Measurements from ENCODE around the gene ITGB1. TPM values are rescaled to one million over a fixed set of nuclear protein-coding genes. Genes with fewer than 3 reads are reported as not detected.
A peak's percentile ranks its signal among the peaks of the same experiment; 100 is the strongest.
"Not testable (repeated sequence)": the region's sequence is repeated elsewhere in the genome, so short reads cannot be mapped to it uniquely, and the experiment has no call there.

The ITGB1 gene
- total RNA-seq, 1 donor from 2014 or later = 349 TPM

DNA sequence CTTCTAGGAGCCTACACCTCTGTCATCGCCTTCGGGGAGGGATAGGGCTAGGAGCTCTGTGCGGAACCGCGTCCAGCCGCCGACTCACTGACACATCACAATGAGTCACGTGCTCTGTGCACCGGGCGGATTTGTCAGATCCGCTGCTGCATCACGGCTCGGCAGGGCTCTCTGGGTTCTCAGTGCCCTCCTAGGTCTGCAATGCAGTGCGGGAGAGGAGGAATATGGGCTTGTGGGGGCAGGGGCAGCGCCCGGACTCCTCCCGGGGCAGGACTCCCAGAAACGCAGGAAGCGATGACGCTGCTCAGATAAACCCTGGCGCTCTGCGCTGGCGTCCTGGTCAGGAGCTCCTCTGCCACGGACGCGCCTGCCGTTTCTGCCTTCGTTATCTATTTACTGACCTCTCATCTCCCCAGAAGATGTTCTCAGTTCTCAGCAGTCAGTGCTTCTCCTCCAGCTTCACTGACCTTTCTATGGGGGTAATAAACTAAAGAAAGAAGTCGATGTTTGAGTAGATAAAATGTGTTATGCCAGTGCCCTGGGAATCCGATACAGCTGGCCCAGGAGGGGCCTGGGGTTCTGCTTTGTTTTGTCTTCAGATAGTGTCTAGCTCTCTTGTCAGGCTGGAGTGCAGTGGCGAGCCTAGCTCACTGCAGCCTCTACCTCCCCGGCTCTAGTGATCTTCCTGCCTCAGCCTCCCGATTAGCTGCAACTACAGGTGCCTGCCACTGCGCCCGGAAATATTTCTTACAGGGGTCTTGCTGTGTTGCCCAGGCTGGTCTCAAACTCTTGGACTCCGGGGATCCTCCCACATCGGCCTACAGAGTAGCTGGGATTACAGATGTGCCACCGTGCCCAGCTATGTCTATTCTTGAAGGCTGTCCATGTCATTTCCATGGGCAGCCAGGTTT is 22.8 kb upstream of the ITGB1 start:
- peak; percentile 91 for DNase-seq (ENCODE audit: low spot score)

DNA sequence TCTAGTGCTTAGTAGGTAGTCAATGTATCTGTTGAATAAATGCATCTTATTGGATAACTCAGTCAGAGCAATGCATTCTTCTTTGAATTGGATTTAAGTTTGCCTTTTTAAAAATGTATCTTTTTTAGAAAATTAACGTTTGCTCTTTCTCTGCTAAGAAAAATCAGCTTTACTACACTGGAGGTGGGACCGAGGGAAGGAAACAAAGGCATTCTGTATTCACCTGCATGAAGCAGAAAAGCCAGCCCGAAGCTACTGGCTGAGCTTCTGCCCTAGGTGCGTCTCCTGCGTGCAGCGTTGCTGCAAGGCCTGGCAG is 22.2 kb upstream of the ITGB1 start:
- no peak for DNase-seq (ENCODE audit: low spot score)

DNA sequence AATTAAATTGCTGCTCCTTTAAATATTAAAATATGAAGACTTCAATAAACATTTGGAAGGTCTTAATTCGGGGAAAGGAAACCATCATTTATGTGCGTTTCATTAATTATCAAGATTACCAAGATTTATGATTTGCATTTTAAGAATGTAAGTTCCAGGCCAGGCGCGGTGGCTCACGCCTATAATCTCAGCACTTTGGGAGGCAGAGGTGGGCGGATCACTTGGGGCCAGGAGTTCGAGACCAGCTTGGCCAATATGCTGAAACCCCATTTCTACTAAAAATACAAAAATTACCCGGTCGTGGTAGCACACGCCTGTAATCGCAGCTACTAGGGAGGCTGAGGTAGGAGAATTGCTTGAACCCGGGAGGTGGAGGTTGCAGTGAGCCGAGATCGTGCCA is 21.7 kb upstream of the ITGB1 start:
- DNase-seq (ENCODE audit: low spot score) = not testable (repeated sequence)

DNA sequence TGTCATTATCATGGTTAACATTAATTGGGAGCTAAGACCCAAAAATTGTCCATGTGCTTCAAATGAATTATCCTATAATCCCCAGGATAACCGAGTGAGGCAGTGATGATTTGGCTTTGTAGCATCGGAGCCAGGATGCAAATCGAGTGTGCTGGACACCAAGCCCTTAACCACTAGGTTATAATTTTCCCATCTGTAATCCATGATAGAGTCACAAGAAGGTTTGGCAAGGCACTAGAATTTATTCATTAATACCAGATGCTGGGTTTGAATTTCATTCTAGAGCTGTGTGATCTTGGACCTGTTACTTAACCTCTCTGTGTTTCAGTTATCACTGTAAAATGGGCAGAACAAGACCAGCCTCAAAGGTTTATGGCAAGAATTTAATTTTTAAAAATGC is 21.0 kb upstream of the ITGB1 start:
- no peak for DNase-seq (ENCODE audit: low spot score)

DNA sequence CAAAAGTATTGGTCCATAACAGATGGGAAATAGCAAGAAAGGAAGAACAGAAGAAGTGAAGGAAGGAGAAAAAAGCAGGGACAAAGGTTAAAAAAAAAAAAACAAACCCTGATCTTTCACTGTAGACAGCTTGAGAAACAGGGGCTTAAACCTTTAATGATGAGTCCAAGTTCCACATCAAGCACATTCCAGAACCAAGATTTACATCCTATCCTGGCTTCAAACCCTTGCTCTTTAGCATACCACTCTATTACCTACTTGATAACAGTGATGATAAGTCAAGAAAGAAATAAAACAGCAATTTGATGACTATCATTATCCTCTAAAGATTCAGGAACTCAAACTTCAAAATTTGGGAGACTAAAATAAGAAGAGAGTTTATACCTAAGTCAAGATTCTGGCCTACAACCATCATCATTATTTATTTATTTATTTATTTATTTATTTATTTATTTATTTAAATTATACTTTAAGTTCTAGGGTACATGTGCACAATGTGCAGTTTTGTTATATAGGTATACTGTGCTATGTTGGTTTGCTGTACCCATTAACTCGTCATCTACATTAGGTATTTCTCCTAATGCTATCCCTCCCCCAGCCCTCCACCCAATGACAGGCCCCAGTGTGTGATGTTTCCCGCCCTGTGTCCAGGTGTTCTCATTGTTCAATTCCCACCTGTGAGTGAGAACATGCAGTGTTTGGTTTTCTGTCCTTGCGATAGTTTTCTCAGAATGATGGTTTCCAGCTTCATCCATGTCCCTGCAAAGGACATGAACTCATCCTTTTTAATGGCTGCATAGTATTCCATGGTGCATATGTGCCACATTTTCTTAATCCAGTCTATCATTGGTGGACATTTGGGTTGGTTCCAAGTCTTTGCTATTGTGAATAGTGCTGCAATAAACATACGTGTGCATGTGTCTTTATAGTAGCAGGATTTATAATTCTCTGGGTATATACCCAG is 20.1 kb upstream of the ITGB1 start:
- DNase-seq (ENCODE audit: low spot score) = not testable (repeated sequence)

DNA sequence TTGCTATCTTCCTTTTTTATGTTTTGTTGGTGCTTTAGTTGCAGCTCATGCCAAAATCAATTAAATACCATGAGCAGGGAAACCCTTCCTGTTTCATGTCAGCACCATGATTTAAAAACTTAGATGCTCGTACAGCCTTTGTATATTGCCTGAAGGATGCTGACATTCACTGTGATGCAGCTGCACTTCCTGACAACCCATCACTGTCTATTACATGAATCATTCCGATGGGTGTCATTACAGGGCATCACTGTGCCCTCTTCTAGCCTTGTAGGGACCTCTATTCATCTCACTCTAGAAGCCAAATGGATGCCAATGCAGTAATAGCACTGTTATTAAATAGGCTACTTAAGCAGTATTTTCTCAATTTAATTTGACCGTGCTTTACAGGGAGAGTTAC is 18.3 kb upstream of the ITGB1 start:
- no peak for DNase-seq (ENCODE audit: low spot score)

DNA sequence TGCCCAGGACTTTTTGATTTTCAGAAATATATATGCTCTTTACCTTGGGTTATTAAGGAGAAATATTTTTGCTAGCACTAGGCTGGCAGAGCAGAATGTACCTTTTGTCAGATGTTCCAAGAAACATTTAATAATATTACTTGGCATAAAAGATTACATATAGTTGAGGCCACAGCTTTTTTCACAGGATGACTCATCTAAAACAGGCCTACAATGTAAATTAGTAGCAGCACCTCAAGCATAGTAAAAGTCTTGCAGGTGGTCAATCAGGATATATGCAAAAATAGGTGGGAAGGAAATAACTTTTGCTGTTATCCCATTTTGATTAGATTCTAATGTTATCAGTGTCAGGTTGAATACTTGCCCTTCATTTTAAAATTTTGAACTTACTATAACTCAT is 14.9 kb upstream of the ITGB1 start:
- DNase-seq (ENCODE audit: low spot score) = no peak

DNA sequence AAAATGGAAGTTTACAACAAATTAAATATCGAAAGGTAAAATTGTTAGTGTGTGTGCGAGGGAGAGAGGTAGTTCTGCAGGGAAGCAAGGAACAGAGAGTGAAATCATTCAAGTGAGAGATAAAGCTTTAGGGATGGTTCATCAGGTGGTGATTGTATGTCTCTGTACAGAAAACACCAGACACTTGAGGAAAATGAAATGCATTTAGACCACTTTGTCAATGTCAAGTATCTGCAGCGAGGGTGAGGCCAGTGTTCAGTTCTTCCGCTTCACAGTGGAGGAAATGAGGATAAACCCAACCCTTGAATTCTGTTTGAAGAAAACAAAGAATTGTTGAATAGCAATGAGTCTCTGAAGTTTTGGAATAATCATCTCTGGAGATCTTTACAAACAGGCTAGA is 14.4 kb upstream of the ITGB1 start:
- DNase-seq (ENCODE audit: low spot score) = no peak

DNA sequence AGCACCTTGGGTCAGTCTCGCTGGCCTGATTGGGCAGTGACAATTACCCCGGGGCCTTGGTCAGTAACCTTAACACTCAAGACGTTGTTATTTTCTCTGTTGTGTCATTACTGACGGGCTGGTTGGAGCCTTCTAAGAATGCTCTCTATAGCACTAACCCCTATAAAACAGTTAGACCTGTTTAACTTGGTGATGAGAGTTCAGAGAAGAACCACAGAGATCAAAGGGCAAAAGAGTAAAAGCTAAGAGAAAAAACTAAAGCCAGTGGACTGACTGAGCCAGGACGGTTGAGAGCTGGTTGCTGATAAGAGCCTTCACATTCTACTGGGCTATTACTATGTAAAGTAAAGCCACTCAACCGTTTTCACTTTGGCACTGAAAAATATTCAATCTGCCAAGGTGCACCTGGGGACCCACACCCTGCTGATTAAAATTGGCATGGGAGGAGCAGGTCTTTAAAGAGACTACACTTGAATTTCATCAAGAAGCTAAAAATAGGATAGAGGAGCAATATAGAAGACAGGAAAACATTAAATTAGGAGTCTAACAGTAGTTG is 13.6 kb upstream of the ITGB1 start:
- DNase-seq (ENCODE audit: low spot score) = no peak

DNA sequence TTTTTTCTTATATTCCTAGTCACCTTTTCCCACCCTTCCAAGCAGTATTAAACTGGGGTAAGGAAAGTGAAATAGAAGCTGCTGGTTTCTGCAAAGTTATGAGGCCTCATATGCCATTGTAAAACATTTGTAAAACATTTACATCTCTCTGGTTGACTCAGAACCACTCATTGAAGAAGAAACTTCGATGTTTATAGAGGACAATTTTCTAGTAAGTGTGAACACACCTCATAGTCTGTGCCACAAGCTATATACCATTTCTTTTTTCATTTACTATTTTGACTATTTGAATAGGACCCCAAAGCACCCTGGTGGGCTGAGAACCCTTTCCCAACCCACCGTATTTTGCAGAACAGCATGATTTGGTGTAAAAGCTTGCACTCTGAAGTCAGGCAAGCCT is 12.9 kb upstream of the ITGB1 start:
- no peak for DNase-seq (ENCODE audit: low spot score)

DNA sequence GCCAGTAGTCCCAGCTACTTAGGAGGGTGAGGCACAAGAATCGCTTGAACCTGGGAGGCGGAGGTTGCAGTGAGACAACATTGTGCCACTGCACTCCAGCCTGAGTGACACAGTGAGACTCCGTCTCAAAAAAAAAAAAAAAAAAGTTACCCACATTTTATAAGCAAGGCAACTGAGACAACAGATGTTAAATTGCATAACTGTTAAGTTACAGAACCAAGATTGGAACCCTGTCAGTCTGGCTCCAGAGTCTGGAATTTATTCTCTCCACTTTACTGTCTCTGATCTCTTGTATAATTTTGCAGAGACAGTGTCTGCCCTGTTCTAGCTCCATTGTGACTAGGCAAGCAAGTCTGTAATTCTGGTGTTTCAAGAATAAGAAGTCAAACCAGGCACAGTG is 6.2 kb upstream of the ITGB1 start:
- no peak for DNase-seq (ENCODE audit: low spot score)

DNA sequence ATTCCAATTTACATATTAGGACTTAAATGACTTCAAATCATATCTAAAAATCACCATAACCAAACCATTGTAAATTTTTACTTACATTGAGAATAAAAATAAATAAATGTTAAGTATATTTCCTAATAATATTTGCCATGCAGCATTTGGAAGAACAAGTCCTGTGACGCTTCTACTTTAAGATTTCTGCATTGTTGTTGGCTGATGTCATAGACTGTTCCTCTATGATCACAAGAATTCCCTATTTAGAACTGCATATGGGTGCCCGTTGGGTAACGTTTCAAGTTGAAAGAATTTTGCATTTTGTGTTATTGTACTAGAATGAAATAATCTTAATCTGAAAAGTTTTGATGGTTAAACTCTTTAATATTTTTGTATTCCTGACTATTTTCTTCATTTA is 5.1 kb upstream of the ITGB1 start:
- no peak for DNase-seq (ENCODE audit: low spot score)

DNA sequence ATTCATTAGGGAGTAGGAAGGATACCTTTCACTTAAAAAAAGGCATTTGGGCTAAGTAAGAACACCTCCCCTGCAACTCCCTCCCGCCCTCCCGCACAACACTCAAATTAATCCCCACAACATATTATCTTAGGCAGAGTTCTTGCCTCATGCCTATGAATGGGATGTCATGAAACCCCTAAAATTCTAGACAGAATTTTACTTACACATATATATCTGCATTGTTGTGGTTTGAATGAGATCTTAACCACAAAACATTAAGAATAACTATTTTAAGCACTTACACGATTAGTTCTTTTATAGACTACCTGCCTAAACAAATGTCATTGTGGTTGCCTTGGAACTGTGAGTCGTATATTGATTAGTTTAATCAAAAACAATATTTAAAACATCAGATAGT is 4.5 kb upstream of the ITGB1 start:
- no peak for DNase-seq (ENCODE audit: low spot score)

DNA sequence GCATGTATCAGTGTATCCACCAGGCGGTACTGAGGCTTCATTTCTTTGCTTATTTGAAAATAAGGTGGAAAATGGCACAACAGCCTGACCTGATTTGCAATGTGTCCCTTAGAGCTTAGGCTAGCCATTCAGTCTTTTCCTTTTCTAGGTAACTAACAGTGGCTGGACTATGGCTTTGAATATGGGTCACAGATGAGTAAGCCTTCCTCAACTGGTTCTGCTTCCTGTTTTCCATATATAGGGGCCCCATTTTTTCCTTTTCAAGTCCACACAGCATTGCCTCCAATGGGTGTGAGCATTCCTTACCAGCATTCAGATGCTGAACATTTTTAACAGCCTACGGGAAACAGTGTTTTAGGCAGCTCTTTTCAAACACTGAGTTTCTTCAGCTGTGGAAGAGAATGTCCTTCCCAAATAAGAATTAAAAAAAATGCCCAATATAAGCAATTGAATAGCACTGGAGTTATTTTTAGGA is 3.9 kb upstream of the ITGB1 start:
- no peak for DNase-seq (ENCODE audit: low spot score)

DNA sequence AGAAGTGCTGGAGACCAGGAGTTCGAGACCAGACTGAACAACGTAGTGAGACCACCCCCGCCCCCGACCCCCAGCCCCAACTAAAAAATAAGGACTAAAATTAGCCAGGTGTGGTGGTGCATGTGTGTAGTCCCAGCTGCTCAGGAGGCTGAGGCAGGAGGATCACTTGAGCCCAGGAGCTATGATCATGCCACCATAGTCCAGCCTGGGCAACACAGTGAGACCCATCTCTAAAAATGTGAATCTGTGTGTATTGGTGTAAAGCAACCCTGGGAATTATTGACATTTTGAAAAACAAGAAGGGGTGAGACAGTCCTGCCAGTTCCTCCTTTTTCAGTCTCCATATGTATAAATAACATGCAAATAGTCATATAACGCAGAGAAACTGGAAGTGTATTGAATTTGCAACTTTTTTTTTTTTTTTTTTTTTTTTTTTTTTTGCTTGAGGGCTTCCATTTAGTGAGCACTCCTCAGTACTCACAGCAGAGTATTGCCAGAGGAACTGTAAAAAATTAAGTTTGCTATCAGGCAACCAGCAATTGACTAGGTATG is 3.4 kb upstream of the ITGB1 start:
- DNase-seq (ENCODE audit: low spot score) = no peak

DNA sequence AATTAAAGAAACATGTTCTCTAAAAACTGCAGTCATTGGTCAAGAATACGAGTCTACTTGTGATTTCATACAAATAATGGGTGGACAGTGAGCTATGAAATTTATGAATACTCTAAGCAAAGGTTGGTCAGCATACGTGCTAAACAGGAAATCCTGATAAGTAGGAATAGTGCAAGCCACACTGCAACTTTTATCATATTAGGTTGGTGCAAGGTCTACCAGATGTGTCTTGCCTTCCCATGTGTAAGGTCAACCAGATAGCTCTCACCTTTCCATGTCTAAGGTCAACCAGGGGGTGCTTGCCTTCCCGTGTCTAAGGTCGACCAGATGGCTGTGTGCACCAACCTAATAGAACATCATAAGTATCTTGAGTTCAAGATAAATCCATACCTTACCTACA is 2.0 kb upstream of the ITGB1 start:
- DNase-seq (ENCODE audit: low spot score) = no peak

DNA sequence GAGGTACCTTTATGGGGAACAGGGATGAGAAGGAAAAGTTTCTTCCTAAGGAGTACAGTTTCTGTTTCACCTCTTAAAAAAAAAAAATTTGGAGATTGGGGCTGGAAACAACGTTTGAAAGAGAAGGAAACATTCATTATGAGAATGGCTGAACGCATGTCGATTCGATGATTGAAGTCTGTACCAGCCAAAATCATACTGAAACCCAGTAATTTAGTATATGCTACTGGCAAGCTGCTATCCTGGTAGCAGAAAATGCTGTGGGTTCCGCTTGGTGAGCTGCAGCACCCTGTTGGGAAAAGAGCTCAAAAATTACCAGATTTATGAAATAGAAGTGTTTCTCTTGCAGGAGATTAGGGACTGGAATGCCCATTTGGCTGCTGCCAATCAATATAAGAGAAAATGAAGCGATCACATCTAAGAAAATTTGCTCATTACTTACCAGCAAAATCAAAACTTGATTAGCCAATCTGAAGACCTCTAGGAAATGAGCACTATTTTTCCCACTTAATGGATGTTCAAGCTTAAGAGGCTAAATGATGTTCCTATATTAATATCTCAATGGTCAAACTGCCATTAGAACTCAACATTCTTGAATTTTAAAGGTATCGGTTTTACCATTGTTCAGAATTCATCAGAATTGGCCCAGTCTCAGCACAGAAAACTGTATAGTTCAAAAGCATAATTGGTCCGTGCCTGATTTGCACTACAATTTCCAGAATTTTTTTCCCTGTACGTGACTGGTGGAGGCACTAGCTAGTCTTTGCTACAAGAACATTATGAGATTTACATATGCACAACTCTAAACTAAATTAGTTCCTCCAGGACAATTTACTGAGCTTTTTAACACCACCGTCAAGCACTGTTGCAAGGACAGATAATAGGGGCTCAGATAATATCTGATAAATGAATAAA is 1.2 kb upstream of the ITGB1 start:
- no peak for DNase-seq (ENCODE audit: low spot score)

DNA sequence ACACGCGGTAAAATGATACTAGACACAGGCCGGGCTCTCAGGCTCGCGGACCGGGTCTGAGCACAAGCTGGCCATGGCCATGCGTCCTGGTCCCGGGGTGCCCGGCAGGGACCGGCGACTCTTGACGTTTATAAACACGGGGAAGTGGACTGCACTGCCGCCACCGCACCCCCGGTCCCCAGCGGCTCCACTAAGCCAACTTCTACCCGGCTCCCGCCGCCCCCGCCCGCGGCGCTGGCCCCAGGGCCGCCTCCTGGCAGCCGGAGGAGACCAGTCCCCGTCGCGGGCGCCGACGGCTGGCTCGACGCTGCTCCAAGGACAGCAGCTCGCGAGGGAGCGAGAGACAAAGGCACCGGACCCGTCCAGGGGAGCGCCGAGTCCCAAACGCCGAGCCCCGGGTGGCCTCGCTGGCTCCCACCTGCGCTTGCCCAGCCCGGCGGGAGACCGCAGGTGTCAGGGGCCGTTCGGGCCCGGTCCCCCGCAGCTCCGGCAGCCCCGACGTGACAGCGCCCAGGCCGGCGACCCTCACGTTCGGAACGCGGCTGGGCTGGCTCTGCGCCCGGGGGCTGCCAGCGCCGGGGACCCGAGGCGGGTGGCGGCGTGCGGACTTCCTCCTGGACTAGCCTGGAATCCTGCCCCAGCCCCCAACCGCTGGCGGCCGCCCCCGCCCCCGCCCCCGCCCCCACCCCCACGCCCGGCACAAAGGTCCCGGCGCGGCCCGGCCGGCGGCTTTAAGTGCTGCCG is 517 bp downstream of the ITGB1 start:
- DNase-seq (ENCODE audit: low spot score) = peak; percentile 59

DNA sequence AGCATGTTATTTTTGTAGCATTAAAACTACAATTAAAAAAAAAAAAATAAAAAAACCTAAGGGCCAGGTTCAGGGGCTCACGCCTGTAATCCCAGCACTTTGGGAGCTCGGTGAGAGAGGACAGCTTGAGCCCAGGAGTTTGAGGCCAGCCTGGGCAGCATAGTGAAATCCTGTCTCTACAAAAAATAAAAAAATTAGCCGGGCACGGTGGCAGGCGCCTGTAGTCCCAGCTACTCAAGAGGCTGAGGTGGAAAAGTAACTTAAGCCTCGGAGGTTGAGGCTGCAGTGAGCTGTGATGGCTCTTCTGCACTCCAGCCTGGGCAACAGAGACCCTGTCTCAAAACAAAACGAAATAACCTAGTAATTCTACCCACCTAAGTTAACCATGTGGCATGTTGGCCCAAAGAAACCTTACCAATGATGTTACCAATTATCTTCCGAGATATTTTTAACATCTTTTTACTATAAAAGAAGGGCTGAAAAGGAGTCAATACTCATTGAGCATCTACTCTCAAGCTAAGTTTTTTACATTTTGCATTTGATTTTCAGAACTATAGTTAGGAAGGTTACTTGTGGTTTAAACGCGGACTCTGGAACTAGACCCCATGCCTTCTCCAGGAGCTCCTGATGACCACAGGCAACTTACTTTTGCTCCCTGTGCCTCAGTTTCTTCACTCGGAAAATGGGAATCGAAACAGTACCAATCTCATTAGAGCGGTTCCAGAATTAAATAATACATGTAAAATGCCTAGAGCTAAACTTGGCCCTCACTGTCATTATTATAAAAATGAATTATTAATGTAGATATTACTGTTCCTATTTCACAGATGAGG is 1.4 kb downstream of the ITGB1 start:
- no peak for DNase-seq (ENCODE audit: low spot score)
